SK-N-MC (cell line): ENCODE results near the gene CAMK2N2.

Source experiments
- EZH2 ChIP-seq: fragments of 200-600 bp; sonication (generic); IDR thresholded peaks from one replicate; pipeline ENCODE4 v1.6.1; 2017; ENCODE audit warnings: antibody characterized with exemption
- FOXP2 ChIP-seq: optimal IDR thresholded peaks from 2 replicates; pipeline ENCODE3; 2011; ENCODE audit warnings: mild to moderate bottlenecking, moderate library complexity; ENCODE audit not compliant: insufficient read depth; ENCODE audit errors: extremely low read length, control extremely low read depth
- POLR2AphosphoS5 ChIP-seq: IDR thresholded peaks from 2 replicates; pipeline ENCODE4 v1.6.1; 2012; ENCODE audit warnings: mild to moderate bottlenecking, low read depth, low read length, borderline replicate concordance

GRCh38 chr3:184272269-184272668, 10.9 kb upstream of the CAMK2N2 start:
- TF ChIP-seq FOXP2 (no peak), EZH2 (no peak), POLR2AphosphoS5 (no peak)
